Measurements from ENCODE around the gene GDI1. TPM values are rescaled to one million over a fixed set of nuclear protein-coding genes. Genes with fewer than 3 reads are reported as not detected.

Gene GDI1
- total RNA-seq, 6 experiments from 2014 or later = 144 to 154 (median 147) TPM

DNA sequence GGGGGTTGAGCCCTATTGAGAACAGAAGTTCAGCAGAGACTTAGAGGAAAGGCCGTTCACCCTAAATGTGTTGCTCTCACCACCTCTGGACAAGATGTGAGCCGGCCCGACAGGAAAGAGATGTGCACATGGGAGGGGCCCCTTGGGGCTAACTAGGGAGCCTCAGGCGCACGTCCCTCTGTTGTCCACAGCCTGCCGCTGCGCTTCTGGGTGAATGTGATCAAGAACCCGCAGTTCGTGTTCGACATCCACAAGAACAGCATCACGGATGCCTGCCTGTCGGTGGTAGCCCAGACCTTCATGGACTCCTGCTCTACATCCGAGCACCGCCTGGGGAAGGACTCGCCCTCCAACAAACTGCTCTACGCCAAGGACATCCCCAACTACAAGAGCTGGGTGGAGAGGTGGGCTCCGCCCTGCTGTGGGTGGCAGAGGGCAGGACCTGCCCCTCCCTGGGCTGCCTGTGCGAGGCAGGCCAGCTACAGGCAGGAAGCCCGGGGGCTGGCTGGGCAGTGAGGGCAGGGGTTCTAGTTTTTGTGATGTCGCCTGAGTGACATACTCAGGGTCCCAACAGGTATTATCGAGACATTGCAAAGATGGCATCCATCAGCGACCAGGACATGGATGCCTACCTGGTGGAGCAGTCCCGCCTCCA lies 34.1 kb downstream of the GDI1 start:
- Mint-ChIP-seq H3K4me3 (no peak overlapping the region), H3K4me1 (ENCODE audit: low read depth) (no peaks in the 10 kb centered on the region), H3K36me3 (ENCODE audit: low read depth) (peaks cover 6% of the 10 kb centered on the region; the same call in 1 of the 2 replicates), H3K27ac (no peak overlapping the region), H3K9me3 (no peaks in the 10 kb centered on the region), H3K27me3 (ENCODE audit: insufficient read depth) (peaks cover 2% of the 10 kb centered on the region; the same call in 1 of the 2 replicates)
- TF ChIP-seq, protein P1, sequence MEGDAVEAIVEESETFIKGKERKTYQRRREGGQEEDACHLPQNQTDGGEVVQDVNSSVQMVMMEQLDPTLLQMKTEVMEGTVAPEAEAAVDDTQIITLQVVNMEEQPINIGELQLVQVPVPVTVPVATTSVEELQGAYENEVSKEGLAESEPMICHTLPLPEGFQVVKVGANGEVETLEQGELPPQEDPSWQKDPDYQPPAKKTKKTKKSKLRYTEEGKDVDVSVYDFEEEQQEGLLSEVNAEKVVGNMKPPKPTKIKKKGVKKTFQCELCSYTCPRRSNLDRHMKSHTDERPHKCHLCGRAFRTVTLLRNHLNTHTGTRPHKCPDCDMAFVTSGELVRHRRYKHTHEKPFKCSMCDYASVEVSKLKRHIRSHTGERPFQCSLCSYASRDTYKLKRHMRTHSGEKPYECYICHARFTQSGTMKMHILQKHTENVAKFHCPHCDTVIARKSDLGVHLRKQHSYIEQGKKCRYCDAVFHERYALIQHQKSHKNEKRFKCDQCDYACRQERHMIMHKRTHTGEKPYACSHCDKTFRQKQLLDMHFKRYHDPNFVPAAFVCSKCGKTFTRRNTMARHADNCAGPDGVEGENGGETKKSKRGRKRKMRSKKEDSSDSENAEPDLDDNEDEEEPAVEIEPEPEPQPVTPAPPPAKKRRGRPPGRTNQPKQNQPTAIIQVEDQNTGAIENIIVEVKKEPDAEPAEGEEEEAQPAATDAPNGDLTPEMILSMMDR (IDR thresholded peaks at IDR 0.05) = no peak
- no peak for DNase-seq

DNA sequence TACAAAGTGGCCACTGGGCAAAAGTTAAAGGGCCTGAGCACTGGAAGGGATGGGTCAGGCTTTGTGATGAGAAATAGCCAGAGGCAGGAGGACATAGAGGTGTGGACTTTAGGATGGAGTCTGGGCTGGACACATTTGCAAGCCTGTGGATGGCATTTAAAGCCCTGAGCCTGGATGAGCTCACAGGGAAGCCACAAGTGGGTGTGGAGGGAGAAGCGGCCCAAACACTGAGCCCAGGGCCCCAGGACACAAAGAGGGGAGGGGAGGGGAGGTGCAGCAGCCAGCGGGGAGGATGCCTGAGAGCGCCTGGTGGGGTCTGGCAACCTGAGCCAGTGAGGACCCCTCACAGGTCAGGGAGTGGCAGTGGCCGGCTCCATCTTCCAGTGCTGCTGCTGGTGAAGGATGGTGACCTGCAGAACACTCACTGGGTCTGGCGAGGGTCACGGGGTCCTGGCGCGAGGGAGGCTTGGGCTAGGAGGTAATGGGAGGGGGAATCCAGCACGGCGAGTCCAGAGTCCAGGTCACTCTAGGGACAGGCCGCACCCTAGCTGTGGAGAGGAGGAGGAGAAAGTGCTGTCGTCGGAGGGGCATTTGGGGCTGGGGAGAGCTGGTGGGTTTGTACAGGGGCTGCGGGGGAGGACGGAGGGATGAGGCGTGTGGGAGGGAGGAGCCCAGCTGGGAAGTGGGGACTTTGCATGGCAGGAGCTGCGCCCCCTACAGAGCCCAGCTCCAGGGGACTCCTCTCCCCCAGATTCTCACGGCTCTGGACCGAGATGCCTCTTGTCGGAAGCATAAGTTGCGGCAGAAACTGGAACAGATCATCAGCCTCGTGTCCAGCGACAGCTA lies 35.1 kb downstream of the GDI1 start:
- no peaks in the 10 kb centered on the region for H3K4me1 Mint-ChIP-seq (ENCODE audit: low read depth)
- TF ChIP-seq, protein P1 (IDR thresholded peaks at IDR 0.05) = no peak
- no peak overlapping the region for H3K27ac Mint-ChIP-seq
- no peak for DNase-seq
- H3K27me3 Mint-ChIP-seq (ENCODE audit: insufficient read depth) = peaks cover 2% of the 10 kb centered on the region
- H3K9me3 Mint-ChIP-seq = no peaks in the 10 kb centered on the region
- H3K4me3 Mint-ChIP-seq = no peak overlapping the region
- H3K36me3 Mint-ChIP-seq (ENCODE audit: low read depth) = peaks cover 6% of the 10 kb centered on the region; the same call in 1 of the 2 replicates

DNA sequence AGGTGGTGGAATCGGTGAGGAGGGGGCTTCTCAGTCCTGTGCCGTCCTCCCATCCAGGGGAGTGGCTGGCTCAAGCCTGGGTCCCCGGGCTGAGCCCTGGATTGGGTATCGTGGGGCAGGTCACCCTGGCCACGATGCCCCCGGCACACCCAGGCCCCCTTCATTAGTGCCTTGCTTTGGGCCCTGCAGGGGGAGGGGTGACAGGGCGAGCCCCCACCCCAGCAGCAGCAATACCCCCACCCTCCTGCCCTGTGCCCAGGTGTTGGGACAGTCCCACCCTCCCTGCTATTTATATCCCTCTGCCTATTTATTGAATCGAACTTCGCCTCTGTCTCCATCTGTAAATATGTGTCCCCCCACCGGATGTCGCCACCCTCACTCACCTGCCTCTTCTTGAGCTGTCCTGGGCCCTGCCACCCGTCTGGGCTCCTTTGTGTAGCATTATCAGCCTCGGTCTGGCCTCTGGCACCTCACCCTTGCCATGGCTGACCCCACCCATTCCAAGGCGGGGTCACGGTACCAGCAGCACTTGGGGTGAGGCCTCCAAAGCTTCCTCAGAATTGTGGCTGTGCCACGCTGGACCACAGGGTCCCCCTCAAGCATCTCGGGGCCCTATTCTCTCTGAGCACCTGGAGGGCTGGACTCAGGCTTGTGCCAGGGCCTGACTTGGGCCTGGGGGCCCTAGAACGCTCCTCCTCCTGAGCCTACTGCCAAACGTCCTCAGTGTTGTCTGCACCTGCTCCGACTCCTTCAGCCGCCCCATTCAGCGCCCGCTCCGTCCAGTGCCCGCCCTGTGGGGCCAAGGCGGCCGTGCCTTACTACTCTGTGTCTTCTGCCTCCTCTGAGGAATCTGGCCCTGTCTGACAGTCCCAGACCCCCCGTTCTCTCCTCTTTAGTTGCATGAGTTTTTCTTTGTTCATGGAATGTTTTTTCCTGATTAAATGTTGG lies 36.0 kb downstream of the GDI1 start:
- Mint-ChIP-seq H3K36me3 (ENCODE audit: low read depth) (peaks cover 6% of the 10 kb centered on the region; the same call in 1 of the 2 replicates), H3K27me3 (ENCODE audit: insufficient read depth) (peaks cover 2% of the 10 kb centered on the region), H3K4me3 (no peak overlapping the region), H3K4me1 (ENCODE audit: low read depth) (no peaks in the 10 kb centered on the region), H3K9me3 (no peaks in the 10 kb centered on the region), H3K27ac (peak overlapping the region; percentile 33; the same call in 1 of the 2 replicates)
- DNase-seq = no peak
- TF ChIP-seq, protein P1 (IDR thresholded peaks at IDR 0.05) = no peak

DNA sequence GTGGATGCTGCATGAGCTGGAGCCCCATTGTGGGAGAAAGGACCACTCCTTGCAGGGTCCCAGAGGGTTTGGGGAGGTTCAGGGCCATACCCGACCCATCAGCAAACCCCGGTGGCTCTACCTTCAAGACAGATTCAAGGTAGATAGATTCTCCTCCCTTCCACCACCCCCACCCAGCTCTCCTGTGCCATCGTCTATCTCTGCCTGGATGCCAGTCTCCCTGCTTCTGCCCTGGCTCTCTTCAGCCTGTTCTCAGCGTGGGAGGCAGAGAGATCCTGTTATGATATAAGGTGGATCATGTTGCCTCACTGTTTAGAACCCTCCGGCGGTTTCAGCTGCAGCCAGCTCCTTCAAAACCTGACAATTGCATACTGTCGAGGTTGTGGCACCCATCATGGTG lies 36.7 kb downstream of the GDI1 start:
- Mint-ChIP-seq H3K4me3 (no peak overlapping the region), H3K27me3 (ENCODE audit: insufficient read depth) (peaks cover 2% of the 10 kb centered on the region), H3K9me3 (no peaks in the 10 kb centered on the region), H3K36me3 (ENCODE audit: low read depth) (peaks cover 6% of the 10 kb centered on the region; the same call in 1 of the 2 replicates), H3K27ac (no peak overlapping the region), H3K4me1 (ENCODE audit: low read depth) (no peaks in the 10 kb centered on the region)
- TF ChIP-seq, protein P1 (IDR thresholded peaks at IDR 0.05) = no peak
- no peak for DNase-seq

DNA sequence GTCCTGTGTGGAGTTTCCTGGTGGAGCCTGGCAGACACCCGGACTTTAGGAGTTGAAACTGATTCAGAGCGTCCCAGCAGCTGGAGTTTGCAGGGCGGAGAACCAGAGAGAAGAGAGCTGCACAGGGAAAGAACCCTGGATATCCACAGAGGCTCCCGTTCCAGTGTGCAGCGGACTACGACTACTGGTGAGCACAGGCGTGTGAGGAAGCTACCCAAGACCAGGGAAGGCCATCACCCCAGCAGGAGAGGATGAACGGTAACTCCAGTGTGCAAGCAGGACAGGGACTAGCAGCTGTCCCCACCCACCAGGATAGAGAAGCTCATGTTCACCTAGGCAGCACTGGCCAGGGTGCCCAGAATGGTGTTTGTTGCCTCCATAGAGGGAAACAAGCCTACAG lies 39.9 kb downstream of the GDI1 start:
- no peaks in the 10 kb centered on the region for H3K9me3 Mint-ChIP-seq
- H3K4me1 Mint-ChIP-seq (ENCODE audit: low read depth) = no peaks in the 10 kb centered on the region
- no peak for DNase-seq
- no peak overlapping the region for H3K4me3 Mint-ChIP-seq
- H3K27ac Mint-ChIP-seq = peak overlapping the region; percentile 31; the same call in 1 of the 2 replicates
- TF ChIP-seq, protein P1 (IDR thresholded peaks at IDR 0.05) = no peak
- H3K36me3 Mint-ChIP-seq (ENCODE audit: low read depth) = peaks cover 6% of the 10 kb centered on the region; the same call in 1 of the 2 replicates
- H3K27me3 Mint-ChIP-seq (ENCODE audit: insufficient read depth) = peaks cover 2% of the 10 kb centered on the region

All from HFFc6 (cell line).